HepG2 (cell line): Measurements from ENCODE around the gene CDK13. TPM values are rescaled to one million over a fixed set of nuclear protein-coding genes. Genes with fewer than 3 reads are reported as not detected.

ENCODE experiments used
- ATAC-seq: fragments of 200-7000 bp; cut with Tn5 transposase; 3 replicates; pipeline ENCODE4 v1.9.1; 2020; ENCODE audit warnings: mild to moderate bottlenecking, moderate library complexity
- BruUV-seq: library from RNA; stranded (reverse); fragments of 400-500 nt; replicated peaks from 2 replicates; lab custom pipeline; 2021; lab: Mats Ljungman, UMichigan
- CTCF ChIA-PET: fragments of 300-600 bp; formaldehyde crosslinking; extraction: SDS; loops from one replicate; lab custom pipeline; 2021; ENCODE audit warnings: low total read pairs, inconsistent platforms, low intra/inter-chr PET ratio; lab: Yijun Ruan, JAX
- POLR2A ChIA-PET: fragments of 350-600 bp; sonication (Branson Sonifier 250); formaldehyde crosslinking; loops from one replicate; lab custom pipeline; 2020; ENCODE audit warnings: antibody characterized with exemption, inconsistent platforms; lab: Yijun Ruan, JAX
- DNase-seq: peaks from one replicate; pipeline ENCODE4 v3.0.0-alpha.2; 2015; ENCODE audit warnings: low spot score
- FAIRE-seq: peaks from 3 replicates; lab custom pipeline; 2011; peaks lifted over from hg19 to GRCh38; lab: Jason Lieb, UNC
- H2AFZ ChIP-seq: one replicate; pipeline ENCODE4 v1.6.1; 2011; ENCODE audit warnings: low read length, inconsistent platforms
- H3K27ac ChIP-seq: fragments of 300-600 bp; 3 replicates; pipeline ENCODE4 v1.8.0; 2011; ENCODE audit warnings: mixed run types, mild to moderate bottlenecking, mixed read lengths, low read length, inconsistent platforms; ENCODE audit not compliant: insufficient read depth; ENCODE audit errors: extremely low read length
- H3K27me3 ChIP-seq, 2 experiments: fragments of 200-600 bp in 1 of 2; 2 replicates in 1 of 2; 3 replicates in 1 of 2; pipeline versions ENCODE4 v1.6.0 to v1.8.0; 2011; ENCODE audit warnings: low read length in 2 of 2, mild to moderate bottlenecking in 2 of 2, moderate library complexity in 2 of 2, inconsistent platforms in 1 of 2; ENCODE audit not compliant: insufficient read depth in 2 of 2, control insufficient read depth in 1 of 2
- H3K36me3 ChIP-seq, 2 experiments: fragments of 200-600 bp in 1 of 2; replicated peaks in 1 of 2; 2 replicates in 1 of 2; 3 replicates in 1 of 2; pipeline versions ENCODE4 v1.5.1 to v1.8.0; 2011; ENCODE audit warnings: low read length in 2 of 2, inconsistent platforms in 1 of 2; ENCODE audit not compliant: insufficient read depth in 2 of 2, control insufficient read depth in 1 of 2
- H3K4me1 ChIP-seq: 2 replicates; pipeline ENCODE4 v1.5.1; 2012; ENCODE audit warnings: low read length, inconsistent platforms; ENCODE audit not compliant: insufficient read depth
- H3K4me2 ChIP-seq: 2 replicates; pipeline ENCODE4 v1.6.0; 2011; ENCODE audit warnings: low read depth, low read length, inconsistent platforms
- H3K4me3 ChIP-seq, 3 experiments: fragments of 200-600 bp in 1 of 3; sonication (generic), shearing (Covaris generic) in 1 of 3; replicated peaks in 1 of 3; 2 replicates each; pipeline ENCODE4 v1.5.1; 2011 to 2016; ENCODE audit warnings: low read length in 3 of 3, inconsistent platforms in 2 of 3, low read depth in 2 of 3, mild to moderate bottlenecking in 2 of 3, control low read depth in 1 of 3, mixed read lengths in 1 of 3; ENCODE audit not compliant: insufficient read depth in 1 of 3
- H3K79me2 ChIP-seq: one replicate; pipeline ENCODE4 v1.6.1; 2011; ENCODE audit warnings: low read length, inconsistent platforms; ENCODE audit not compliant: insufficient read depth
- H3K9ac ChIP-seq: 2 replicates; pipeline ENCODE4 v1.6.0; 2011; ENCODE audit warnings: mild to moderate bottlenecking, low read depth, low read length, inconsistent platforms; ENCODE audit not compliant: insufficient read depth
- H3K9me3 ChIP-seq: 2 replicates; pipeline ENCODE4 v1.5.1; 2012; ENCODE audit warnings: mild to moderate bottlenecking, low read length
- H4K20me1 ChIP-seq: 2 replicates; pipeline ENCODE4 v1.6.0; 2011; ENCODE audit warnings: inconsistent platforms, mild to moderate bottlenecking, low read length, moderate library complexity; ENCODE audit not compliant: insufficient read depth
- BHLHE40 ChIP-seq: IDR thresholded peaks from 2 replicates; pipeline ENCODE4 v1.6.1; 2011; ENCODE audit warnings: low read length, improper control_type of control experiment
- GPN1 ChIP-seq: sonication (generic); formaldehyde crosslinking; IDR thresholded peaks from 2 replicates; pipeline ENCODE4 v1.5.1; 2020; ENCODE audit warnings: missing genetic modification reagents, borderline replicate concordance
- RERE ChIP-seq: IDR thresholded peaks from 2 replicates; pipeline ENCODE4 v1.6.1; 2016; ENCODE audit warnings: low read depth, missing genetic modification reagents, missing compliant biosample characterization
- RNF219 ChIP-seq: sonication (generic); formaldehyde crosslinking; IDR thresholded peaks from 2 replicates; pipeline ENCODE4 v1.5.0; 2020; ENCODE audit warnings: mild to moderate bottlenecking, missing genetic modification reagents
- ZNF276 ChIP-seq: sonication (generic); formaldehyde crosslinking; IDR thresholded peaks from 2 replicates; pipeline ENCODE4 v1.4.0; 2020; ENCODE audit warnings: mild to moderate bottlenecking, low read depth, missing genetic modification reagents
- ZNF281 ChIP-seq: sonication (generic); formaldehyde crosslinking; IDR thresholded peaks from 2 replicates; pipeline ENCODE4 v1.4.0; 2020; ENCODE audit warnings: missing genetic modification reagents, borderline replicate concordance
- ZNF296 ChIP-seq: sonication (generic); formaldehyde crosslinking; conservative IDR thresholded peaks from 2 replicates; pipeline ENCODE4 v1.5.0; 2020; ENCODE audit warnings: mild to moderate bottlenecking, missing genetic modification reagents
- WGBS: methylation state at CpG from one replicate; pipeline ENCODE4 v1.1.6; 2017; ENCODE audit warnings: low lambda C conversion rate; 5-methylcytosine and 5-hydroxymethylcytosine counted together
- in situ Hi-C: cut with HindIII; loops from 2 replicates; pipeline ENCODE4 v1.10.0; 2017; ENCODE audit warnings: low pct_unique_long_range_greater_than_20kb; ENCODE audit not compliant: extremely low pct_ligation_motif_present
- intact Hi-C: fragments of 100-400 bp; cut with micrococcal nuclease; formaldehyde crosslinking; loops from one replicate; pipeline ENCODE4 v1.10.0; 2022; ENCODE audit not compliant: unreplicated experiment
- polyA plus RNA-seq, 8 experiments: library from polyadenylated mRNA; depleted of rRNA in 3 of 8; stranded (reverse) in 7 of 8; unstranded in 1 of 8; fragments of >200 nt; fragmentation: Illumina TruSeq in 4 of 8; extraction: Trizol in 4 of 8; gene quantifications; 2 replicates each; pipeline versions ENCODE4 v1.2.1 to v1.2.3, GENCODE V29; 2011 to 2016; ENCODE audit warnings: low read depth in 4 of 8, missing spikeins in 1 of 8, mixed read lengths in 1 of 8; ENCODE audit not compliant: insufficient read depth in 1 of 8
- total RNA-seq, 5 experiments: library from RNA; depleted of rRNA; stranded (reverse); fragments of >200 nt; fragmentation: Illumina TruSeq; extraction: Trizol; gene quantifications; 2 replicates each; pipeline ENCODE4 v1.2.3, GENCODE V29; 2016; ENCODE audit warnings: low read depth in 1 of 5

CDK13 gene
- total and polyA plus RNA-seq, 2 of the 13 experiments (the other 11 are each of a cell fraction or from before 2014, with no cell fraction given) = 21.0 to 40.9 TPM

GRCh38 chr7:39978230-39978934 lies 28.3 kb downstream of the CDK13 start:
- Histone ChIP-seq H2AFZ (no peak overlapping the region), H3K9ac (no peak overlapping the region), H3K4me1 (no peaks in the 10 kb centered on the region), H3K79me2 (peaks cover 80% of the 10 kb centered on the region), H4K20me1 (no peaks in the 10 kb centered on the region; the same call in none of the 2 replicates), H3K36me3 (no peaks in the 10 kb centered on the region), H3K27ac (no peak overlapping the region), H3K4me3 (no peak overlapping the region), H3K4me2 (no peak overlapping the region), H3K27me3 (no peaks in the 10 kb centered on the region), H3K9me3 (no peaks in the 10 kb centered on the region)
- ChIA-PET POLR2A (no interaction called here), CTCF (no interaction called here)
- whole genome bisulfite sequencing = 95% methylated on average over 3 of the region's 3 CpGs
- FAIRE-seq = no peak
- TF ChIP-seq GPN1 (CRISPR knock-in tag) = no peak
- TF ChIP-seq RERE (CRISPR knock-in tag) = no peak
- TF ChIP-seq ZNF281 = no peak
- no peak for TF ChIP-seq ZNF296 (CRISPR knock-in tag)
- TF ChIP-seq ZNF276 (CRISPR knock-in tag) = no peak
- no peak for TF ChIP-seq BHLHE40
- TF ChIP-seq RNF219 (CRISPR knock-in tag) = no peak
- intact Hi-C loops (no loop called here), in situ Hi-C loops (no loop called here)
- no peak for DNase-seq
- ATAC-seq = no peak
- BruUV-seq = no TSS peak
